Skin of body (tissue), 3 donors: ENCODE measurements around the gene MAGEH1. TPM values are rescaled to one million over a fixed set of nuclear protein-coding genes. Genes with fewer than 3 reads are reported as not detected.

ENCODE experiments used
- DNase-seq: peaks from one replicate; lab custom pipeline; 2025; lab: John Stamatoyannopoulos, UW
- small RNA-seq: library from RNA; depleted of rRNA; stranded (forward); fragments of <200 nt; gene quantifications from one replicate; pipeline ENCODE3, GENCODE V24; 2014; ENCODE audit warnings: low replicate concordance
- total RNA-seq: library from RNA; depleted of rRNA; stranded (reverse); fragments of >200 nt; gene quantifications from one replicate; pipeline ENCODE4 v1.2.3, GENCODE V29; 2014

Gene MAGEH1
- total RNA-seq, 1 donor from 2014 or later = 35.3 TPM

- DNase-seq = no peak
Observed at GRCh38 chrX:55490121-55490520, 38.2 kb downstream of the MAGEH1 start.

GRCh38 chrX:55490974-55491373 lies 39.0 kb downstream of the MAGEH1 start:
- DNase-seq = no peak

Small RNAs within 50 kb of the gene (small RNA-seq; reads per million reads assigned to genes)
- gene MIR4536-2 = not detected

Other genes starting within 250 kb of the MAGEH1 start
- gene PAGE5, start 231.8 kb upstream of the MAGEH1 start, total RNA-seq = not detected
- not detected for gene PAGE3, start 187.2 kb upstream of the MAGEH1 start, total RNA-seq
- gene USP51, start 37.7 kb downstream of the MAGEH1 start, total RNA-seq = 3.1 TPM
- gene FOXR2, start 171.3 kb downstream of the MAGEH1 start, total RNA-seq = not detected